Uterus (tissue), 2 donors: ENCODE data around the gene BBS7.

Experiments used
- CTCF ChIP-seq, 4 experiments: fragments of 200-600 bp in 2 of 4; fragments of 450-650 bp in 2 of 4; sonication (generic) in 2 of 4; IDR thresholded peaks; one replicate each; pipeline ENCODE4 v1.5.1; 2016 to 2019; ENCODE audit warnings: antibody characterized with exemption in 4 of 4, mild to moderate bottlenecking in 2 of 4, moderate library complexity in 1 of 4
- POLR2A ChIP-seq, 2 donors: fragments of 450-650 bp; IDR thresholded peaks; one replicate each; pipeline ENCODE4 v1.6.1; 2016; ENCODE audit warnings: antibody characterized with exemption in 2 of 2, mild to moderate bottlenecking in 1 of 2, moderate library complexity in 1 of 2

GRCh38 chr4:121869841-121870822 lies at the start of gene BBS7:
- TF ChIP-seq CTCF (IDR thresholded peaks at IDR 0.05) = no peak
- peak; percentile 87 to 90 for TF ChIP-seq POLR2A (IDR thresholded peaks at IDR 0.05)
